ENCODE measurements around the gene SCT. TPM values are rescaled to one million over a fixed set of nuclear protein-coding genes. Genes with fewer than 3 reads are reported as not detected.

The SCT gene
- polyA plus RNA-seq, 1 donor from 2014 or later: not detected

- TF ChIP-seq POLR2AphosphoS5 (IDR thresholded peaks at IDR 0.05): no peak
- TF ChIP-seq REST (IDR thresholded peaks at IDR 0.05; ENCODE audit: borderline replicate concordance): no peak
- TF ChIP-seq EZH2 (IDR thresholded peaks at IDR 0.05; ENCODE audit: borderline replicate concordance, insufficient read depth, low read length, poor library complexity, severe bottlenecking): no peak
- TF ChIP-seq EP300 (conservative IDR thresholded peaks at IDR 0.05; ENCODE audit: poor library complexity, severe bottlenecking): no peak
- TF ChIP-seq SMC3 (conservative IDR thresholded peaks at IDR 0.05; ENCODE audit: poor library complexity): no peak
- no peak for TF ChIP-seq TAF1 (IDR thresholded peaks at IDR 0.05; ENCODE audit: low read depth)
- H3K27ac ChIP-seq (ENCODE audit: low read length): no peak overlapping the region
- peaks cover 39% of the 10 kb centered on the region for H3K79me2 ChIP-seq (replicated peaks; ENCODE audit: insufficient read depth, low read length)
- peak overlapping the region; percentile 93 for H3K9ac ChIP-seq (ENCODE audit: low read length)
- H3K4me3 ChIP-seq (ENCODE audit: low read length): peak overlapping the region; percentile 97
- no peaks in the 10 kb centered on the region for H3F3A ChIP-seq (ENCODE audit: insufficient read depth, low read length, poor library complexity, severe bottlenecking)
- peak overlapping the region; percentile 68 for H3K4me2 ChIP-seq (ENCODE audit: low read length)
- H3K9me3 ChIP-seq (ENCODE audit: low read length): no peaks in the 10 kb centered on the region
- no peaks in the 10 kb centered on the region for H3K27me3 ChIP-seq (ENCODE audit: insufficient read depth, low read depth, low read length)
- no peak overlapping the region for H2AFZ ChIP-seq (ENCODE audit: low read depth, low read length)
- no peaks in the 10 kb centered on the region for H3K36me3 ChIP-seq (ENCODE audit: insufficient read depth, low read length)
- H4K20me1 ChIP-seq (ENCODE audit: insufficient read depth): peaks cover 16% of the 10 kb centered on the region
- no peaks in the 10 kb centered on the region for H3K9me2 ChIP-seq (ENCODE audit: insufficient read depth, low read length)
These were observed 49.4 kb downstream of the SCT start for GRCh38 chr11:577611-577894.

GRCh38 chr11:576811-577610, 50.0 kb downstream of the SCT start:
- no peaks in the 10 kb centered on the region for H3F3A ChIP-seq (ENCODE audit: insufficient read depth, low read length, poor library complexity, severe bottlenecking)
- no peaks in the 10 kb centered on the region for H3K27me3 ChIP-seq (ENCODE audit: insufficient read depth, low read depth, low read length)
- no peak overlapping the region for H2AFZ ChIP-seq (ENCODE audit: low read depth, low read length)
- peaks cover 39% of the 10 kb centered on the region for H3K79me2 ChIP-seq (replicated peaks; ENCODE audit: insufficient read depth, low read length)
- no peaks in the 10 kb centered on the region for H3K9me2 ChIP-seq (ENCODE audit: insufficient read depth, low read length)
- peak overlapping the region; percentile 52 for H3K27ac ChIP-seq (ENCODE audit: low read length)
- peaks cover 16% of the 10 kb centered on the region for H4K20me1 ChIP-seq (ENCODE audit: insufficient read depth)
- no peak for TF ChIP-seq EP300 (conservative IDR thresholded peaks at IDR 0.05; ENCODE audit: poor library complexity, severe bottlenecking)
- TF ChIP-seq REST (IDR thresholded peaks at IDR 0.05; ENCODE audit: borderline replicate concordance): no peak
- peak overlapping the region; percentile 68 for H3K4me2 ChIP-seq (ENCODE audit: low read length)
- peak overlapping the region; percentile 93 for H3K9ac ChIP-seq (ENCODE audit: low read length)
- H3K4me3 ChIP-seq (ENCODE audit: low read length): peak overlapping the region; percentile 97
- no peaks in the 10 kb centered on the region for H3K36me3 ChIP-seq (ENCODE audit: insufficient read depth, low read length)
- H3K9me3 ChIP-seq (ENCODE audit: low read length): no peaks in the 10 kb centered on the region

Other genes with a start within 250 kb of the SCT start
- gene PKP3, start 233.0 kb downstream of the SCT start, polyA plus RNA-seq: not detected in 2 replicates
- 1.6 and 5.6 TPM in 2 replicates for gene SIGIRR, start 212.2 kb downstream of the SCT start, polyA plus RNA-seq
- not detected in 2 replicates for gene ANO9, start 185.2 kb downstream of the SCT start, polyA plus RNA-seq
- 39.1 and 54.3 TPM in 2 replicates for gene PTDSS2, start 176.9 kb downstream of the SCT start, polyA plus RNA-seq
- gene RNH1, start 119.9 kb downstream of the SCT start, polyA plus RNA-seq: 71.8 and 82.4 TPM in 2 replicates
- gene HRAS, start 91.6 kb downstream of the SCT start, polyA plus RNA-seq: 119 and 120 TPM in 2 replicates
- 0.76 and 1.3 TPM in 2 replicates for gene LRRC56, start 89.7 kb downstream of the SCT start, polyA plus RNA-seq
- gene LMNTD2, start 66.4 kb downstream of the SCT start, polyA plus RNA-seq: 0.61 and 3.0 TPM in 2 replicates
- 37.1 and 51.5 TPM in 2 replicates for gene RASSF7, start 66.2 kb downstream of the SCT start, polyA plus RNA-seq
- gene PHRF1, start 50.7 kb downstream of the SCT start, polyA plus RNA-seq: 8.5 and 12.1 TPM in 2 replicates
- gene IRF7, start 11.2 kb downstream of the SCT start, polyA plus RNA-seq: 1.1 and 4.6 TPM in 2 replicates
- not detected in 2 replicates for gene CDHR5, start 2.2 kb downstream of the SCT start, polyA plus RNA-seq
- 0.86 TPM in 1 of 2 replicates, not detected in the other for gene DRD4, start 10.1 kb upstream of the SCT start, polyA plus RNA-seq
- 87.6 and 94.9 TPM in 2 replicates for gene DEAF1, start 68.0 kb upstream of the SCT start, polyA plus RNA-seq
- 23.1 and 30.9 TPM in 2 replicates for gene TMEM80, start 68.6 kb upstream of the SCT start, polyA plus RNA-seq
- gene EPS8L2, start 79.0 kb upstream of the SCT start, polyA plus RNA-seq: 3.5 and 7.5 TPM in 2 replicates
- 156 and 158 TPM in 2 replicates for gene TALDO1, start 120.3 kb upstream of the SCT start, polyA plus RNA-seq
- gene GATD1, start 150.3 kb upstream of the SCT start, polyA plus RNA-seq: 131 and 146 TPM in 2 replicates
- 11.8 and 16.2 TPM in 2 replicates for gene CEND1, start 162.9 kb upstream of the SCT start, polyA plus RNA-seq
- 40.9 and 66.4 TPM in 2 replicates for gene SLC25A22, start 171.1 kb upstream of the SCT start, polyA plus RNA-seq
- gene PIDD1, start 178.1 kb upstream of the SCT start, polyA plus RNA-seq: 13.3 and 34.9 TPM in 2 replicates
- 147 and 167 TPM in 2 replicates for gene RPLP2, start 182.8 kb upstream of the SCT start, polyA plus RNA-seq
- gene PNPLA2, start 191.7 kb upstream of the SCT start, polyA plus RNA-seq: 7.3 and 7.8 TPM in 2 replicates
- gene CRACR2B, start 200.7 kb upstream of the SCT start, polyA plus RNA-seq: 1.2 and 6.5 TPM in 2 replicates
- gene CD151, start 205.8 kb upstream of the SCT start, polyA plus RNA-seq: 70.8 and 80.1 TPM in 2 replicates
- gene POLR2L, start 215.3 kb upstream of the SCT start, polyA plus RNA-seq: 50.6 and 62.3 TPM in 2 replicates
- 68.1 and 68.3 TPM in 2 replicates for gene TSPAN4, start 215.7 kb upstream of the SCT start, polyA plus RNA-seq

All from neural cell (in vitro differentiated cells).